Hematopoietic multipotent progenitor cell treated with erythropoietin and hydrocortisone succinate and interleukin-3 and kit ligand, for 8 days (in vitro differentiated cells): ENCODE measurements around the gene SUZ12.
"Not testable (repeated sequence)": the region's sequence is repeated elsewhere in the genome, so short reads cannot be mapped to it uniquely, and the experiment has no call there.

ENCODE experiments used
- DNase-seq: peaks from one replicate; pipeline ENCODE4 v3.0.0-alpha.2; 2015

SUZ12 gene

GRCh38 chr17:31936615-31937609 is at the start of gene SUZ12:
Gene SUZ12 (plus strand): TSS chr17:31937007. CDS start chr17:31937247, 240 bp downstream.
- peak; percentile 82 for DNase-seq

GRCh38 chr17:31888124-31888523 is 48.7 kb upstream of the SUZ12 start:
- no peak for DNase-seq

GRCh38 chr17:31900877-31901276 is 35.9 kb upstream of the SUZ12 start:
- no peak for DNase-seq

GRCh38 chr17:31902693-31903092 is 34.1 kb upstream of the SUZ12 start:
- no peak for DNase-seq

GRCh38 chr17:31903401-31903800 is 33.4 kb upstream of the SUZ12 start:
- DNase-seq, result no peak

- peak; percentile 66 for DNase-seq
Observed at GRCh38 chr17:31907342-31907962, 29.4 kb upstream of the SUZ12 start.

- peak; percentile 38 for DNase-seq
Observed at GRCh38 chr17:31908386-31908785, 28.4 kb upstream of the SUZ12 start.

- DNase-seq, result peak; percentile 26
Observed at GRCh38 chr17:31912705-31913104, 24.1 kb upstream of the SUZ12 start.

GRCh38 chr17:31915456-31916100 is 21.2 kb upstream of the SUZ12 start:
- DNase-seq, result no peak

- DNase-seq, result no peak
Observed at GRCh38 chr17:31916491-31917064, 20.2 kb upstream of the SUZ12 start.

- DNase-seq, result no peak
Observed at GRCh38 chr17:31917065-31917529, 19.7 kb upstream of the SUZ12 start.

- DNase-seq, result not testable (repeated sequence)
Observed at GRCh38 chr17:31917721-31918120, 19.1 kb upstream of the SUZ12 start.

- no peak for DNase-seq
Observed at GRCh38 chr17:31918701-31919128, 18.1 kb upstream of the SUZ12 start.

- DNase-seq, result no peak
Observed at GRCh38 chr17:31919802-31920525, 16.8 kb upstream of the SUZ12 start.

GRCh38 chr17:31926100-31926729 is 10.6 kb upstream of the SUZ12 start:
- DNase-seq, result no peak

GRCh38 chr17:31931756-31932155 is 5.1 kb upstream of the SUZ12 start:
- no peak for DNase-seq

GRCh38 chr17:31935512-31935911 is 1.3 kb upstream of the SUZ12 start:
- DNase-seq, result no peak

- DNase-seq, result peak; percentile 15
Observed at GRCh38 chr17:31937926-31938641, 1.3 kb downstream of the SUZ12 start.

- DNase-seq, result not testable (repeated sequence)
Observed at GRCh38 chr17:31941916-31942315, 5.1 kb downstream of the SUZ12 start.

GRCh38 chr17:31942396-31942795 is 5.6 kb downstream of the SUZ12 start:
- DNase-seq, result not testable (repeated sequence)

- DNase-seq, result not testable (repeated sequence)
Observed at GRCh38 chr17:31951953-31952352, 15.1 kb downstream of the SUZ12 start.
